Kidney (tissue), 14 donors: ENCODE results near the gene TEKT3. TPM values are rescaled to one million over a fixed set of nuclear protein-coding genes. Genes with fewer than 3 reads are reported as not detected.

Experiments
- DNase-seq, 5 donors: peaks; one replicate each; pipeline ENCODE4 v3.0.0-alpha.2; 2013 to 2020
- FAIRE-seq: peaks from 2 replicates; lab custom pipeline; 2012; peaks lifted over from hg19 to GRCh38; lab: Jason Lieb, UNC
- H3K27ac ChIP-seq, 2 donors: one replicate each; pipeline ENCODE4 v1.7.0; 2013; ENCODE audit warnings: low read depth in 2 of 2, low read length in 2 of 2, inconsistent platforms in 1 of 2
- H3K27me3 ChIP-seq: one replicate; pipeline ENCODE4 v1.7.1; 2013; ENCODE audit warnings: low read length, inconsistent platforms; ENCODE audit not compliant: control insufficient read depth, insufficient read depth
- H3K36me3 ChIP-seq, 3 donors: one replicate each; pipeline versions ENCODE4 v1.7.0 to v1.7.1; 2013; ENCODE audit warnings: low read length in 3 of 3, control low read depth in 1 of 3, inconsistent platforms in 1 of 3; ENCODE audit not compliant: insufficient read depth in 3 of 3, control insufficient read depth in 2 of 3
- H3K4me1 ChIP-seq, 3 donors: one replicate each; pipeline versions ENCODE4 v1.7.0 to v1.7.1; 2013; ENCODE audit warnings: low read length in 3 of 3, inconsistent platforms in 1 of 3, low read depth in 1 of 3; ENCODE audit not compliant: control insufficient read depth in 2 of 3, insufficient read depth in 2 of 3
- H3K4me3 ChIP-seq, 3 donors: one replicate each; pipeline versions ENCODE4 v1.7.0 to v1.8.1; 2013; ENCODE audit warnings: low read length in 3 of 3, control low read depth in 1 of 3, inconsistent platforms in 1 of 3
- H3K9ac ChIP-seq, 3 donors: one replicate each; pipeline versions ENCODE4 v1.7.0 to v1.7.1; 2013; ENCODE audit warnings: low read length in 3 of 3, control low read depth in 1 of 3, inconsistent platforms in 1 of 3
- H3K9me3 ChIP-seq, 3 donors: one replicate each; pipeline versions ENCODE4 v1.7.0 to v1.7.1; 2013; ENCODE audit warnings: low read length in 3 of 3, control low read depth in 1 of 3, inconsistent platforms in 1 of 3; ENCODE audit not compliant: control insufficient read depth in 2 of 3, insufficient read depth in 1 of 3
- CTCF ChIP-seq: IDR thresholded peaks from 3 replicates; pipeline ENCODE4 v1.5.1; 2012; ENCODE audit warnings: mild to moderate bottlenecking, moderate library complexity, borderline replicate concordance; ENCODE audit not compliant: insufficient read depth; ENCODE audit errors: extremely low read depth
- intact Hi-C: fragments of 100-400 bp; cut with DNase I; formaldehyde crosslinking; loops from one replicate; pipeline ENCODE4 v1.11.1; 2022
- polyA plus RNA-seq: library from polyadenylated mRNA; stranded (reverse); fragments of 350-450 nt; fragmentation: Illumina TruSeq; extraction: RNeasy Lipid Tissue Mini Kit (QIAGEN cat#74804); gene quantifications from one replicate; pipeline ENCODE4 v1.2.3, GENCODE V29; 2014; ENCODE audit warnings: low read depth, low replicate concordance; ENCODE audit not compliant: insufficient read depth
- total RNA-seq: library from RNA; stranded (reverse); fragmentation: NEBNext Ultra II Directional; extraction: Animal tissue kit (Norgen Biotek cat#: 25700); gene quantifications from one replicate; pipeline ENCODE4 v1.2.1, GENCODE V29; 2021
- donor health status: control.
- donor health status: control.
- donor health status: control.
- donor health status: control.
- donor health status: control.
- donor health status: DM: yes; HTN: yes; CAD: no.
- donor health status: Normal renal cell carcinoma (clear cell type).

The TEKT3 gene
- total and polyA plus RNA-seq, 2 donors from 2014 or later = 1.4 TPM; not detected in 1

DNA sequence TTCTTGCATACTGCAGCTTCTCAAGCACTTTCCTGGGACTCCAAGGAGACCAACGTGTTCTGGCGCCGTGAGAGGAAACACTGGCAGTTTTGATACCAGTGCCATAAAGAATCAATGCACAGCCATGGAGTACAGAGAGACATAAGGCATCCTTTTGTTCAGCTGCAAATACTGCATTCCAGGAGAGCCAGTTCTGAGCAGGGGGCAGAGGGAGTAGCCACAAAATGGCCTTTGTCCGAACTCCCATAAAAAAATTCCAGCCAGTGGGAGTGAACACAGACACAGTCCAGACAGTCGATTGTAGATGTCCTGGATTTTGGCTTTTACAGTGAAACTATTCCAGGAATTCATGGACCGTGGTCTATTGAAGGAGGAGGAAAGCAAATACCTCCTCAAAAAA, 36.2 kb upstream of the TEKT3 start:
- peaks cover 0 to 3% (median 0%) of the 10 kb centered on the region in 3 donors for H3K4me1 ChIP-seq
- FAIRE-seq = no peak
- peak in 4 of 5 donors; percentile 59 to 91 (median 74) for DNase-seq

DNA sequence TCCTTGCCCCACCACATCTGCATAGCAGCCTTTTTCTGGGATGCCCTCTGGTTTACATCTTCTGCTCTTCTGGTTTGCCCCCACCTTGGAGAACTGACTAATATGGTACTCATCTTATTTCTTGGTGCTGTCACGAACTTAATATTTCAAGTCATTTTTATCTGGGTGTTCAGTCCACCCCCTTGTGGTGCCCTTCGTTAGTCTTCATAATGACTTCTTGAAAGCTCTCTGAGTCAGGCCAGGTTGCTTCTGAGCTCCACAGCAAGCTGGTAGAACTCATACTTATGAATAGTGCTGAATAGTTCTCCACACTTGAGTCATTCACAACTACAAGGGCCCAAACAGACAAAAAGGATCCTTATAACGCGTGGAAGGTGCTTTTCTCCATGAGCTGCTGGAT, 35.8 kb upstream of the TEKT3 start:
- no peak for FAIRE-seq
- Histone ChIP-seq H3K9ac (no peak overlapping the region), H3K27ac (no peak overlapping the region), H3K27me3 (no peaks in the 10 kb centered on the region), H3K36me3 (no peaks in the 10 kb centered on the region), H3K4me3 (peak overlapping the region; percentile 12 to 33 (median 28)), H3K9me3 (no peaks in the 10 kb centered on the region), H3K4me1 (peaks cover 0 to 3% (median 0%) of the 10 kb centered on the region in 3 donors)
- peak in 1 of 5 donors; percentile 20 for DNase-seq
- TF ChIP-seq CTCF = no peak
- intact Hi-C loops = no loop called here

More for the DNA sequence above, 36.2 kb upstream of the TEKT3 start:
- Histone ChIP-seq H3K27me3 (no peaks in the 10 kb centered on the region), H3K9me3 (no peaks in the 10 kb centered on the region), H3K4me3 (peak overlapping the region; percentile 12 to 33 (median 28)), H3K9ac (no peak overlapping the region), H3K27ac (no peak overlapping the region), H3K36me3 (no peaks in the 10 kb centered on the region)
- intact Hi-C loops = no loop called here
- no peak for TF ChIP-seq CTCF

- peaks cover 0 to under 1% (median 0%) of the 10 kb centered on the region in 3 donors for H3K9me3 ChIP-seq
- H3K4me1 ChIP-seq = no peaks in the 10 kb centered on the region
- no peak overlapping the region for H3K4me3 ChIP-seq
- intact Hi-C loops = no loop called here
- TF ChIP-seq CTCF = no peak
- FAIRE-seq (no peak), DNase-seq (no peak)
- H3K9ac ChIP-seq = no peak overlapping the region
- H3K27me3 ChIP-seq = no peaks in the 10 kb centered on the region
- H3K36me3 ChIP-seq = no peaks in the 10 kb centered on the region
- no peak overlapping the region for H3K27ac ChIP-seq
Measured at GRCh38 chr17:15371376-15372130, 30.2 kb upstream of the TEKT3 start.
